ENCODE data around the gene METTL14.
"Not testable (repeated sequence)": the region's sequence is repeated elsewhere in the genome, so short reads cannot be mapped to it uniquely, and the experiment has no call there.

The METTL14 gene

GRCh38 chr4:118684873-118685811 lies at the start of gene METTL14:
TSS of gene METTL14 (plus strand) at chr4:118685392. CDS start at chr4:118685535, 143 bp downstream.
- ATAC-seq (ENCODE audit: insufficient read depth, low read depth) (peak; percentile 96), DNase-seq (peak; percentile 91)
- Histone ChIP-seq H3K9me3 (ENCODE audit: insufficient read depth, low read length, severe bottlenecking) (no peaks in the 10 kb centered on the region), H4K20me1 (ENCODE audit: insufficient read depth, low read length) (peaks cover 11% of the 10 kb centered on the region; the same call in 1 of the 2 replicates), H3K27me3 (ENCODE audit: insufficient read depth, low read length, poor library complexity) (no peaks in the 10 kb centered on the region), H3K79me2 (ENCODE audit: insufficient read depth, low read length) (peaks cover 31% of the 10 kb centered on the region), H3K27ac (ENCODE audit: low read length) (peak within 1 kb of the TSS; percentile 85), H3K4me1 (ENCODE audit: insufficient read depth, low read length) (peaks cover 40% of the 10 kb centered on the region), H3K36me3 (ENCODE audit: insufficient read depth, low read length) (peaks cover 26% of the 10 kb centered on the region), H3K9ac (ENCODE audit: low read depth, low read length) (peak within 1 kb of the TSS; percentile 70), H3K4me3 (ENCODE audit: low read depth in 1 of 2, low read length in 2 of 2) (peak within 1 kb of the TSS; percentile 66 to 84), H2AFZ (ENCODE audit: low read depth, low read length) (peak within 1 kb of the TSS; percentile 91), H3K4me2 (ENCODE audit: insufficient read depth, low read length) (peak within 1 kb of the TSS; percentile 70)
- TF ChIP-seq EZH2 (IDR thresholded peaks at IDR 0.05; ENCODE audit: borderline replicate concordance, low read depth, low read length, severe bottlenecking) (no peak), CTCF (IDR thresholded peaks at IDR 0.05; ENCODE audit: borderline replicate concordance, extremely low read depth, low read length, poor library complexity, severe bottlenecking) (peak; percentile 14)

GRCh38 chr4:118636126-118636525 lies 49.1 kb upstream of the METTL14 start:
- H3K4me1 ChIP-seq (ENCODE audit: insufficient read depth, low read length); H3K79me2 ChIP-seq (ENCODE audit: insufficient read depth, low read length); H3K27me3 ChIP-seq (ENCODE audit: insufficient read depth, low read length, poor library complexity); H3K36me3 ChIP-seq (ENCODE audit: insufficient read depth, low read length); H2AFZ ChIP-seq (ENCODE audit: low read depth, low read length); H4K20me1 ChIP-seq (ENCODE audit: insufficient read depth, low read length); H3K9me3 ChIP-seq (ENCODE audit: insufficient read depth, low read length, severe bottlenecking); DNase-seq; H3K9ac ChIP-seq (ENCODE audit: low read depth, low read length); H3K4me3 ChIP-seq (ENCODE audit: low read depth in 1 of 2, low read length in 2 of 2); ATAC-seq (ENCODE audit: insufficient read depth, low read depth); H3K4me2 ChIP-seq (ENCODE audit: insufficient read depth, low read length); H3K27ac ChIP-seq (ENCODE audit: low read length): not testable (repeated sequence)

DNA sequence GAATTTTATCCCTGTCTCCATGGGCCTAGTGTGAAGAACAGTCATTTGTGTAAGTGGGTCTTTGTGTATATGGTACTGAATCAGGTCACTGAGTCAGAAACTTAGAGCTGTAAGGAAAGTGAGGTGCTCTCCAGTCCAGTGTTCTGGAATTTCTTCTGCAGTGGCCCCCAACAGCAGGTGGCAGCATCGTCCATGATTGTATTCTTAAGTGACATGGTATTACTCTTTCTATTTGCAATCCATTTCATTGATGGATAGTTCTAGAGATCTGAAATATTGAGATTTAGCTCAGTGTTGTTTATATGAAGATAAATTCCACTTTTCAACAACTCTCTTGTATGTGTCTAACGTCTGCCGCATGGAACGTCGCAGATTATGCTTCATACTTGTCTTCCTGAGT lies 20.5 kb upstream of the METTL14 start:
- H3K4me3 ChIP-seq (ENCODE audit: low read depth in 1 of 2, low read length in 2 of 2): not testable (repeated sequence)

DNA sequence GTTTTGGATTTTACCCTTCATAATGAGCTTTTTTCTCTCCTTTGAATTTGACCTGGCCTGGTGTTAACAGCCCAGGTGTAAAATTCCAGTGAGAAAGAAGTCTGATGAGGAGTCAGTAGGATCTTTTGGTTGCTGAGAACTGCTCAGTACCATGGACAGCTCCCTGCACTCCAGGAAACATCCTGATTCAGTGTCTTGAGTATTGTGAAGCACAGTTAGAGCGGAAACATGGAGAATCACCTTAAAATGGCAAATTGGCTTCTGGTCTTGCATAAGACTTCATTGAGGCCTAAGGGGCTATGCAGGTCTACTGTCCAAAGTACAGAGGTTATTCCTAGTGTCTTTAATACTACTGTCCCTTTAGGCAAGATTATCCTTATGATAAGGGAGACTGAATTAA lies 16.0 kb upstream of the METTL14 start:
- DNase-seq: peak; percentile 67

More for the DNA sequence above, 20.5 kb upstream of the METTL14 start:
- TF ChIP-seq CTCF (IDR thresholded peaks at IDR 0.05; ENCODE audit: borderline replicate concordance, extremely low read depth, low read length, poor library complexity, severe bottlenecking): peak; percentile 24
- not testable (repeated sequence) for H3K27me3 ChIP-seq (ENCODE audit: insufficient read depth, low read length, poor library complexity); H3K9ac ChIP-seq (ENCODE audit: low read depth, low read length); H3K27ac ChIP-seq (ENCODE audit: low read length); H3K36me3 ChIP-seq (ENCODE audit: insufficient read depth, low read length); H4K20me1 ChIP-seq (ENCODE audit: insufficient read depth, low read length); H3K9me3 ChIP-seq (ENCODE audit: insufficient read depth, low read length, severe bottlenecking); ATAC-seq (ENCODE audit: insufficient read depth, low read depth); H3K4me1 ChIP-seq (ENCODE audit: insufficient read depth, low read length); H3K79me2 ChIP-seq (ENCODE audit: insufficient read depth, low read length); H2AFZ ChIP-seq (ENCODE audit: low read depth, low read length); H3K4me2 ChIP-seq (ENCODE audit: insufficient read depth, low read length)
- peak; percentile 25 for DNase-seq

GRCh38 chr4:118670968-118671367 lies 14.2 kb upstream of the METTL14 start:
- H3K4me2 ChIP-seq (ENCODE audit: insufficient read depth, low read length): not testable (repeated sequence)

More for the DNA sequence above, 16.0 kb upstream of the METTL14 start:
- H3K27me3 ChIP-seq (ENCODE audit: insufficient read depth, low read length, poor library complexity); H3K79me2 ChIP-seq (ENCODE audit: insufficient read depth, low read length); H3K9ac ChIP-seq (ENCODE audit: low read depth, low read length); ATAC-seq (ENCODE audit: insufficient read depth, low read depth); H3K9me3 ChIP-seq (ENCODE audit: insufficient read depth, low read length, severe bottlenecking); H4K20me1 ChIP-seq (ENCODE audit: insufficient read depth, low read length); H3K27ac ChIP-seq (ENCODE audit: low read length); H3K4me3 ChIP-seq (ENCODE audit: low read depth in 1 of 2, low read length in 2 of 2); H3K36me3 ChIP-seq (ENCODE audit: insufficient read depth, low read length); H3K4me1 ChIP-seq (ENCODE audit: insufficient read depth, low read length); H2AFZ ChIP-seq (ENCODE audit: low read depth, low read length); H3K4me2 ChIP-seq (ENCODE audit: insufficient read depth, low read length): not testable (repeated sequence)

More at GRCh38 chr4:118670968-118671367, 14.2 kb upstream of the METTL14 start:
- not testable (repeated sequence) for H4K20me1 ChIP-seq (ENCODE audit: insufficient read depth, low read length); H3K79me2 ChIP-seq (ENCODE audit: insufficient read depth, low read length); H3K27me3 ChIP-seq (ENCODE audit: insufficient read depth, low read length, poor library complexity); DNase-seq; H3K4me3 ChIP-seq (ENCODE audit: low read depth in 1 of 2, low read length in 2 of 2); ATAC-seq (ENCODE audit: insufficient read depth, low read depth); H3K27ac ChIP-seq (ENCODE audit: low read length); H3K4me1 ChIP-seq (ENCODE audit: insufficient read depth, low read length); H2AFZ ChIP-seq (ENCODE audit: low read depth, low read length); H3K36me3 ChIP-seq (ENCODE audit: insufficient read depth, low read length); H3K9me3 ChIP-seq (ENCODE audit: insufficient read depth, low read length, severe bottlenecking); H3K9ac ChIP-seq (ENCODE audit: low read depth, low read length)

All from DND-41 (cell line).